ENCODE data around the gene ARMC8.
A peak's percentile ranks its signal among the peaks of the same experiment; 100 is the strongest.

ARMC8 gene

GRCh38 chr3:138271189-138271794 is 84.2 kb downstream of the ARMC8 start:
- POLR2A ChIA-PET = no interaction called here
- DNase-seq (ENCODE audit: low read depth, low spot score) = no peak
- H3K4me3 ChIP-seq (ENCODE audit: low read depth, low read length) = no peak overlapping the region
- CTCF ChIA-PET = interaction anchor here (0.6 to 2.7 kb wide), 5 partner anchors 13 to 97 kb away, joined by 3 to 9 read pairs (median 6); partner anchors contain the start of gene DBR1
- TF ChIP-seq, protein P1, sequence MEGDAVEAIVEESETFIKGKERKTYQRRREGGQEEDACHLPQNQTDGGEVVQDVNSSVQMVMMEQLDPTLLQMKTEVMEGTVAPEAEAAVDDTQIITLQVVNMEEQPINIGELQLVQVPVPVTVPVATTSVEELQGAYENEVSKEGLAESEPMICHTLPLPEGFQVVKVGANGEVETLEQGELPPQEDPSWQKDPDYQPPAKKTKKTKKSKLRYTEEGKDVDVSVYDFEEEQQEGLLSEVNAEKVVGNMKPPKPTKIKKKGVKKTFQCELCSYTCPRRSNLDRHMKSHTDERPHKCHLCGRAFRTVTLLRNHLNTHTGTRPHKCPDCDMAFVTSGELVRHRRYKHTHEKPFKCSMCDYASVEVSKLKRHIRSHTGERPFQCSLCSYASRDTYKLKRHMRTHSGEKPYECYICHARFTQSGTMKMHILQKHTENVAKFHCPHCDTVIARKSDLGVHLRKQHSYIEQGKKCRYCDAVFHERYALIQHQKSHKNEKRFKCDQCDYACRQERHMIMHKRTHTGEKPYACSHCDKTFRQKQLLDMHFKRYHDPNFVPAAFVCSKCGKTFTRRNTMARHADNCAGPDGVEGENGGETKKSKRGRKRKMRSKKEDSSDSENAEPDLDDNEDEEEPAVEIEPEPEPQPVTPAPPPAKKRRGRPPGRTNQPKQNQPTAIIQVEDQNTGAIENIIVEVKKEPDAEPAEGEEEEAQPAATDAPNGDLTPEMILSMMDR (IDR thresholded peaks at IDR 0.05; ENCODE audit: insufficient read depth, low read length, missing control alignments) = no peak

DNA sequence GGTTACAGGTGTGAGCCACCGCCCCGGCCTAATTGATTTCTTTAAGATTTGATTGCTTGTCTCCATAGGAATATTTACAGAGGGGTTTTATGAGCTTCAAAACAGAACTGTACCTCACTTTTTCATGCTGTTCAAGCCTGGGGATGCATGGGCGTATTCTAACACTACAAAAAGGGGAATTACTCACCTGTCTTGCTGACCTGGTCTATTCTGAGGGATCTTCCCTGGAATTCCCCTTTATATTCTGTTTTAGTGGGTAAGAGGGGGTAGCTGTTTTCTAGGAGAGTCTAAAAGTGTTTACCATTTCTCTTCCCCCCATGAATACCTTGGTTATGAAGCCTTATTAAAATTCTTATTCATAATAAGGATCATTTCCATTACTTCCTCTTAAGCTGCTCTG is 94.5 kb downstream of the ARMC8 start:
- POLR2A ChIA-PET = no interaction called here
- CTCF ChIA-PET = interaction anchor here (1.5 kb wide), 1 partner anchor 22 kb away, joined by 4 read pairs; no protein-coding TSS in a partner anchor
- TF ChIP-seq, protein P1 (IDR thresholded peaks at IDR 0.05; ENCODE audit: insufficient read depth, low read length, missing control alignments) = no peak
- no peak overlapping the region for H3K4me3 ChIP-seq (ENCODE audit: low read depth, low read length)
- DNase-seq (ENCODE audit: low read depth, low spot score) = no peak

GRCh38 chr3:138282836-138283235 is 95.7 kb downstream of the ARMC8 start:
- POLR2A ChIA-PET = no interaction called here
- DNase-seq (ENCODE audit: low read depth, low spot score) = no peak

GRCh38 chr3:138284079-138284478 is 97.0 kb downstream of the ARMC8 start:
- no peak overlapping the region for H3K4me3 ChIP-seq (ENCODE audit: low read depth, low read length)
- TF ChIP-seq, protein P1 (IDR thresholded peaks at IDR 0.05; ENCODE audit: insufficient read depth, low read length, missing control alignments) = no peak
- no peak for DNase-seq (ENCODE audit: low read depth, low spot score)
- POLR2A ChIA-PET = no interaction called here
- CTCF ChIA-PET = interaction anchor here (1.2 to 2.1 kb wide), 2 partner anchors 18 to 105 kb away, joined by 3 to 9 read pairs; no protein-coding TSS in a partner anchor

More at GRCh38 chr3:138282836-138283235, 95.7 kb downstream of the ARMC8 start:
- TF ChIP-seq, protein P1 (IDR thresholded peaks at IDR 0.05; ENCODE audit: insufficient read depth, low read length, missing control alignments) = no peak
- CTCF ChIA-PET = interaction anchor here (0.8 kb wide), 1 partner anchor 13 kb away, joined by 3 read pairs; no protein-coding TSS in a partner anchor
- H3K4me3 ChIP-seq (ENCODE audit: low read depth, low read length) = no peak overlapping the region

DNA sequence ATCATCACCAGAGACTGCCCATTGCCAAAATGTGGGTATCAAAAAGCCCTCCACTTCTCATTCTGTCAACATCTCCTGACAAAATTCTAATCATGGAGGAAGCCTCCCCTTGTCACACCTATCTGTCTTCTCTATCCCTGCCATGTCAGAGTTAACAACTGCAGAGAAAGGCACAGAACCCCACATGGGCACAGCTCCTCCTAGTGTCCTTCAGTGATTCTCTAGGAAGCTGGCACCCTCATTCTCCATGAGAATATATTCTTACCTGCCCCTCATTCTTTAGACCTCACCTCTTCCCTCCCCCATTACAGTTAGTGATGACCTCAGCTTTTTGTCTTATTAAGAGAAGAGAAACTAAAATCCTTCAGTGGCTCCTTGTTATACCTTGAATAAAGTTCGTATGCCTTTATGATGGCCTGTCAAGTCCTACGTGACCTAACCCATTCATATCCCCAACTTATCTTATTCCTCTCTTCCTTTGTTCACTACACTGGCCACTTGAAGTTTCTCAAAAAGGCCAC is 97.9 kb downstream of the ARMC8 start:
- DNase-seq (ENCODE audit: low read depth, low spot score) = no peak
- ChIA-PET CTCF (interaction anchor here (1.2 to 2.1 kb wide), 3 partner anchors 17 to 134 kb away, joined by 3 to 9 read pairs (median 3); no protein-coding TSS in a partner anchor), POLR2A (no interaction called here)
- no peak overlapping the region for H3K4me3 ChIP-seq (ENCODE audit: low read depth, low read length)
- TF ChIP-seq, protein P1 (IDR thresholded peaks at IDR 0.05; ENCODE audit: insufficient read depth, low read length, missing control alignments) = peak; percentile 11

DNA sequence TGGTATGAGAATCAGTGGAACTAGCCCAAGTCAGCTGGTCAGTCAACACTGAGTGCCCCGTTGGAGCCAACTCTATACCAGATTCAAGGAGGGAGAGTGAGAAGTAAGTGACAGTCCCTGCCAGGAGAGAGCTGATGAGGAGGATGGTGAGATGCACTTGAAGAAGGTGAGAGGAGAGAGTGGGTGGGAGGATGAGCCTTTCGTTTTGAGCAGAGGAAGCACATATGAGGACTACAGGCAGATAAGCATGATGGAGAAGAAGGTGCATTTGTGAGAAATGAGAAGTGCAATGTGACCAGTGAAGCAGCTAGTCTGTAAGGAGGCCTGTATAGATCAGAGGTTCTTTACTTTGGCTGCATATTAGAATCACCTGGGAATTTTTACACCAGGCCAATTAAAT is 102.2 kb downstream of the ARMC8 start:
- ChIA-PET POLR2A (no interaction called here), CTCF (no interaction called here)
- DNase-seq (ENCODE audit: low read depth, low spot score) = no peak
- no peak overlapping the region for H3K4me3 ChIP-seq (ENCODE audit: low read depth, low read length)
- TF ChIP-seq, protein P1 (IDR thresholded peaks at IDR 0.05; ENCODE audit: insufficient read depth, low read length, missing control alignments) = no peak
